HG02870 (cell line): ENCODE measurements around the gene CAMTA1.

Source experiments
- ATAC-seq: cut with Tn5 transposase; IDR thresholded peaks from one replicate; pipeline ENCODE4 v1.9.1; 2021; ENCODE audit warnings: mild to moderate bottlenecking, moderate library complexity; ENCODE audit not compliant: unreplicated experiment

Gene CAMTA1

DNA sequence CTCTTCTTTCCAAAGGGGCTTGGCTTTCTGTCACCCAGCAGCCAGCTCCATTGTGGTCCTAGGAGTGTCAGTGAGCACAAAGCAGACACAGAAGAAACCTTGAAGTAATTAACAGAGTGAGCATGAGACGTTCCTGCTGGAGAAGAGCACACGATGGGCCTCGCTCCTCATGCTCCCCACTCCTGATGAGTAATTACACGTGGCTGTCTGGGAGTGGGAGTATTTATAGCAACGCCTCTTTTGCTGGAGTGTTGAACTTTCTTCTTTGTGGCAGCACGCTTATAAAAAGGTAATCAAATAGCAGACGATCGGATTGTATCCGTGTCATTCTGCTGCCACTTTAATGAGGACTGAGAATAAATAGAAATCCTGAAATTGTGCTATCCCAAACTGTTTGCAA lies 185.8 kb downstream of the CAMTA1 start:
- no peak for ATAC-seq

DNA sequence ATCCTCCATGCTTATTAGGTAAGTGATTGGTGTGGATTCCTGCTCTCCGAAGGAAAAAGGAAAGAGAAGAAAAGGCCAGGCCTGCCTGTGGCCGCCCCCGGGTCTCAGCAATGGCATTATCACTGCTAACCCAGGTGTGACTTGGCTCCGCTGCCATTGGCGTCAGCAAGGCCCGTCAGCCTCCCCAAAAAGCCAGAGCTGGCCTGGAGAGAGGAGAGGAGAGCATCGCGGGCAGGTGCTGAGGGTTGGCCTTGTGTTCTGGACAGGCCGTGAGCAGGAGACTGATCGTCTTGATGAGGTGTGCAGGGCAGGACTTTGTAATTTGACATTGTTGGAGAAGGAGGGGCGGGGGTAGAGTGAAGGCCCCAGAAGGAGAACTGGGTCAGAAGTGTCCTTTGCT lies 186.4 kb downstream of the CAMTA1 start:
- ATAC-seq: no peak

DNA sequence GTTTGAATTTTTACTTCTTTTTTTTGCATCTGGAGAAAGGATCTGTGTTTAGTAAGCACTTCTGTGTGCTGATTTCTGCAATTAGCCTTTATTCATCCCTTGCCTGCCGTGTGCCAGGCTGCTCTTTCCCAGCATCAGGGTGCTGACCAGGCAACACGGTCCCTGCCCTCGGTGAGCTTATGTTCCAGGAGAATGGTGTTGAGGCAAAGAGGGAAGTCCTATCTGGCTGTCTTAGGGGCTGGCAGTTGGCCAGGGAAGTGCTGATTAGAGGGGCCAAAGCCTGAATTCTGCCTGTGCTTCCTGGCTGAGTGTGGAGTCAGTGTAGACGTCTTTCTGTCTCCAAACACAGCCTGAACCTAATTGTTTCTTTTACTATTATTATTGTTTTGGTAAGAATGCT lies 187.1 kb downstream of the CAMTA1 start:
- ATAC-seq: no peak

DNA sequence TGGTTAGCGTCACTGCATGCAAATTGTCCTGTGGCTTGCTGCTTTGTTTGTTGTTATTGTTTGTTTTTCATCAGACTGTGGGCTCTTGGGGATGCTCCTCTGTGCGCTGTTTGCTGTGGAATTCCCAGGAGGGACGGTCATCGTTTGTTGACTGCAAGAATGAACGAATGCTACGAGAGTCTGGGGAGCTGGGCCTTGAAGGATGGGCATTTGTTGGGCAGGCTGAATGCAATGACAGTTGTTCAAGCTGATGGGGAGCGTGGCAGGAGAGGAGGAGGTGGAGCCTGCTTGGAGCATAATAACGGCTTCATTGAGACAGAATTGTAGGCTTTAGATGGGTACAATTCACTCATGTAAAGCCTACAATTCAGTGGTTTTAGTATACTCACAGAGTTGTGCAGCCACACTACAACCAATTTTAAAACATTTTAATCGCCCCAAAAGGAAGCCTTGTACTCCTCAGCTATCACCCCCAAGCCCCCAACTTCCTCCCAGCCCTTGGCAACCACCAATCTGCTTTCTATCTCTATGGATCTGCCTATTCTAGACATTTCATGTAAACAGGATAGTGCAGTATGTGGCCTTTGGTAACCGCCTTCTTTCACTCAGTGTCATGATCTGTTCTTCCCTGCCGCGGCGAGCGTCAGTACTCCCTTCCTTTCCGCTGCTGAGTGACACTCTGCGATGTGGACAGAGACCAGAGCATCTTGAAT lies 190.2 kb downstream of the CAMTA1 start:
- no peak for ATAC-seq

DNA sequence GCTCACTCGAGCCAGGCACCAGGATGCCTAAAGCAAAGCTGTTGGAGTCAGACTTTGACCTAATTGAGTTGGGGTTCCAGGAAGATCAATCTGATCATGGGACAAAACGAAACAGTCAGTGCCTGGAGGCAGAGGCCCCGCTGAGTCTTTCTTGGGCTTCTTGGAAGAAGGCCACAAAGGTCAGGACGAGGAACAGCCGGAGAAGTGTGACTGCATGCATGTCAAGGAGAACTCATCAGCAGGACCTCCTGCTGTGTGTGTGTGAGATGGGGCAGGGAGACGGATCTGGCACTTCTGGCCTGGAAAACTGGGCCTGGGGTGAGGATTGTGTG lies 190.8 kb downstream of the CAMTA1 start:
- no peak for ATAC-seq

DNA sequence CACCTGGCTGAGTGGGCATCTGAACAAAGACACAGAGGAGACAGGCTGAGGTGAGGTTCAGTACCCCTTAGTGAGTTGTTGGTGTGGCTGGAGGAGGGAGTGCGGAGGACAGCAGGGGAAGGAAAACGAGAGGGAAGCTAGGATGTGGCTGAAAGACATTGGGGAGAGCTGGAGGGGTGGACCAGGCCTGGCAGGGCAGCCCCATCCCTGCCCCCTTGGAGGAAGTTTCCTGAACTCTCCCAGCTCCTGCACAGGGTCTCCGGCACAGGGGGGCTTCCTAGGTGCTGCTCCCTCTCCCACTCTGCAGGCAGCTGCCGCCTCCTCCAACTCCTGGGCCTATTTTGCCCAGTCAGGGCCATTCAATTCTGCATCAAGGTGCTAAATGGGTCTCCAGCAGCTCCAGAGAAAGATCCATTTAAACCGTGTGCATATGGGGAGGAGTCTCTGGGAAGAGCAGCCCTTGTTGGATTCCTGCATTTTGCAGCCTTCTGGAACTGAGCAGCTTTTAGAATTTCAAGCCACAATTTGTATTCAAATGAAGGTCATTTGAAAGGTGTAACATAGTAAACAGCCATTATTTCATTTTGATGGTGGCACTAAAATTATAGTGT lies 193.9 kb downstream of the CAMTA1 start:
- ATAC-seq: no peak

DNA sequence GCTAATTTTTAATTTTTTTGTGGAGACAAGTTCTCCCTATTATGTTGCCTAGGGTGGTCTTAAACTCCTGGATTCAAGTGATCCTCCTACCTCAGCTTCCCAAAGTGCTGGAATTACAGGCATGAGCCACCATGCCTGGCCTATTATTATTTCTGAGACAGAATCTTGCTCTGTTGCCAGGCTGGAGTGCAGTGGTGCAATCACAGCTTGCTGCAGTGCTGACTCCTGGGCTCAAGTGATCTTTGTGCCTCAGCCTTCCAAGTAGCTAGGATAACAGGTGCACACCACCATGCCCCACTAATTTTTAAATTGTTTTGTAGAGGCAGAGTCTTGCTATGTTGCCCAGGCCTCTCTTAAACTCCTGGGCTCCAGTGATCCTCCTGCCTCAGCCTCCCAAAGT lies 196.3 kb downstream of the CAMTA1 start:
- ATAC-seq: no peak

DNA sequence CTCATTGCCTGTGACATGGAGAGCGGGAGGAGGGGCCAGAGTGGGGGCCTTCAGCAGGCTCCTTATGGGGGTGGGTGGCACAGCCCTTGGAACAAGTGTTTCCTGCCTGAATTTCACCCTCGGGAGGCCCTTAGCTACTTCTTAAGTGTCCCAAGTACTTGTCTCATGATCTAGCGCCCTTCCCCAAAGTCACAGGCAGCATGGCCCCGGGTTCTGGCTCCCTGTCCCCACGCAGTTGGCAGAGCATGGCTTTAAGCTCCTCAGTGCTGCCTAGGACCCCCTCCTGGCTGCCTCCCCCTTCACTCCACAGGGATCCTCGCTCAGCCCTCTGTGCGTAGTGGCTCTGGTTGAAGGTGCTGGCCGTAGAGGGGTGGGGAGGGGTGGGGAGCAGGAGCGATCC lies 197.2 kb downstream of the CAMTA1 start:
- no peak for ATAC-seq

DNA sequence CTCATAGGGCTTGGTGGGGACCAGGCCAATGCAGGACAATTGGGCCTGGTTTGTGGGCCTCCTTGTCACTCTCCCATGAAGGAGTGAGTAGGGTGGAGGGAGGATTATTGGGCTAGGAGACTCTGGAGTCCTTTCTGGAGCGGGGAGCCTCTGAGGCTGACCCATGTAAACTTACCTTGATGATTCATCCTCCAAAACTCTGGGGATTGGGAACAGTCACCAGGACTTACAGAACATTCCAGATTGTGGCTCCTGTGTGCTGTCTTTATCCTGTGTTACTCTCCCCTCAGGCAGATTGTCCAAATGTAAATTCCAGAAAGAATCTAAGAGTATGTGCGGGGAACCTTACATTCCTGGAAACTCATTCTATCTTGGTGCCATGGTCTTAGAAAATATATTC lies 197.6 kb downstream of the CAMTA1 start:
- ATAC-seq: no peak

DNA sequence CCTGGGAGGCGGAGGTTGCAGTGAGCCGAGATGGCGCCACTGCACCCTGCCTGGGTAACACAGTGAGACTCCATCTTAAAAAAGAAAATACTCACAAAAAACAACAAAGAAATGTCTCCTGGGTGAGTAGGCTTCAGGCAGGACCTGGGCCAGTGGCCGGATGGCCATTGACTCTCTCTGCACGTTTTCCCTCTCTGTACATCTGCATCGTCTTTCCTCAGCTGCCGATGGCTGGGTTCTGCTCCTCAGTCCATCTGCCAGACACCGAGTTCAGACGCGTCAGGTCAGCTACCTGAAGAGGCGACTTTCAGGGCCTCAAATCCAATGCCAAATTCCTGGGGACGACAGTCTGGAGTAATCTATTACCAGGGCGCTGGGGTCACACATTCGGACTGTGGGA lies 199.3 kb downstream of the CAMTA1 start:
- ATAC-seq: no peak

DNA sequence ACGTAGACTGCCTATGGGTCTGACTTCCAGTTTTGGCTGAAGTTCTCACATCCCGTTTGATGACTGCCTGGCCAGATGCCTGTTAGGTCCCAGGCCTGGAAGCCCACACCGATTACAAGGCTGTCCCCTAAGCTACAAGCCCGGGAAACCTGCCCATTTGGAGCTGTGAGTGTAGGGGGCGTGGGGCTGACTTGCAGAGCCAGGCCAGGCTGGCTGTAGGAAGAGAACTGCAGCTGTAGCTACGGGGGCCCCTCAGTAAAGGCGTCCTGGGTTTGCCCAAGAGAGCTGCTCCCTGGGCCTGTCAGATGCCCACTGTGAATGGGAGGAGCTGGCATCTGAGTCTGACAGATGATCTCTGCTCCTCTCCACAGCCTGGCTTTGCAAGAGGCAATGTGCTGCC lies 199.7 kb downstream of the CAMTA1 start:
- no peak for ATAC-seq

DNA sequence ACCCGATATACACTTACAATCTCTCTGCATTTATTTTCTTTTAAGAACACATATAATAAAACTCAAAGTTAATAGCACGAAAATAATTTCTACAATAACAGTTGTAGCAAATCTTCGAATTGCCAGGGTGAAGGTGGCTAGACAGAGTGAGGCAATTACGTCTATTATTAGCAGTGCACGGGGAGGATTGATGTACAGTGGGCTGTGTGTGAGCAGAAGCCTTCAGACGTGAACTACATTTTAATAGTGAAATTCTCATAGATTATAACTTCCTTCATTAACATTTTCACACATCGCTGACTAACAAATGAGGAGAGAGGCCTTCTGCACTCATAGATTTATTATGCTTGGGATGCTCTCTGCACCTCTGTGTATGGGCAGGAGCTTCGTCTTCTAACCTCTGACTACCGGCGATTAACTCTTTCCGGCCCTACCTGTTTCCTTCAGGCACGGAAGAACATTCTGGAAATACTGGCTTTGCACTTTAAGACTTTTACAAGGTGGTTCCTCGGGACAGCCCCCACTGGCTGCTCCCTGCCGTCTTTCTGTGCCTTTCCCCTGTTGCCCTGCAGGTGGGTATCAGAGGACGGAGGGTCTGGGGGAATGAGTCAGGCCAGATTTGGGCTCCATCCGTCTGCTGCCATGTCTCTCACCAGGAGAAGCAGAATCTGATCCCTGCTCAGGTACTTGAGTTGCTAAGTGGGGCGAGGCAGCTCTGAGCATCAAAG lies 200.5 kb downstream of the CAMTA1 start:
- no peak for ATAC-seq

DNA sequence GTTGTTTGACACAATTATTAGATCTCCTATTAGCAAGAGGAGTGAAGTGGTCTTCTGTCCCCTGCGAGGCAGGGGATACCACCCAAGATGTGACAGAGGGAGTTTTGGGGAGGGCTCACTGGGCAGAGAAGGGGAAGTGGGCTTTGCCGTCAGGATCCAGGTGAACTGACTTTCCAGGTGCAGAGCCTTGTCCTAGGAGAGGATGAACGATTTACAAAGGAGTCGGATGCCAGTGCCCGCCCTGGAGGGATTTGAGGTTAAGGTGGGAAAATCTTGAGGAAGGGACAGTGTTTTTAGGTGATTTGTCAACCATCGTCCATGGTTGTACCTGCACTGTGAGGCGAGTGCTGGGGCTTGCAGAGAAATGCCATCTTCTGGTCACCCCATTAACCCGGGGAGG lies 201.0 kb downstream of the CAMTA1 start:
- no peak for ATAC-seq

DNA sequence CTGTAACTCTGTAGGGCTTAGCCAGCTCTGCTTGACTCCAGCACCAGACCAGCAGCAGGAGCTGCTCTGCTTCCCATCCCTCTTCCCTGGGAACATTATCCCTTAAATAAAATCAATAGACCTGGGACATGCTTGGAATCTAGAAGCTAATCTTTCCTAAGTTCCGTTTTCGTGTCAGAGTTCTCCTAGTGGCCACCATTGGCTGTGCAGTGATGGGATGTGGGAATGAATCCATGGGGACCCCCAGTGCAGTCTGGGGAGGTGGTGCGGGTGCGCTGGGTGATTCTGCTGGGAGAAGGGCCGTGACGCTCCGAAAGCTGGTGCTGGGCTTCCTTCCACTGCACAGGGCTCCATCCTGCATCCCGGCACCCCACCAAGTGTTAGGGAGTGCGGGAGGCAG lies 202.7 kb downstream of the CAMTA1 start:
- ATAC-seq: no peak

DNA sequence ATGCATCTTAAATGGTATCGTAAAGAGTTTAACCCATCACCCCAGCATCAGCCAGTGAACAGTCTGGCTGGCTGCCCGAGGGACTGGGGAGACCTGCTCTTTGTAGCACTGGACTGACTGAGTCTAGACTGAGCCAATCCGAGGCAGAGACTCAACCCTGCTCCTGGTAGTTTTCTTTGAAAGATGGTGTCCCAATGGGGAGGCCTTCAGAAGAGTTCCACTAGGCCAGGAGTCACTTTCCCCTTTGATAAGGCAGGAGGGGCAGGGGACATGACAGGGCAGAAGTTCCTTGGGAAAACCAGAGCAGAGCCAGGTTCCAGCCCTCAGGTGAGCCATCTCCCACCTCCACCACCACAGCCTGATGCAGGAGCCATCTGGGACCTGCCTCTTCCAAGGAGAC lies 203.5 kb downstream of the CAMTA1 start:
- ATAC-seq: no peak

DNA sequence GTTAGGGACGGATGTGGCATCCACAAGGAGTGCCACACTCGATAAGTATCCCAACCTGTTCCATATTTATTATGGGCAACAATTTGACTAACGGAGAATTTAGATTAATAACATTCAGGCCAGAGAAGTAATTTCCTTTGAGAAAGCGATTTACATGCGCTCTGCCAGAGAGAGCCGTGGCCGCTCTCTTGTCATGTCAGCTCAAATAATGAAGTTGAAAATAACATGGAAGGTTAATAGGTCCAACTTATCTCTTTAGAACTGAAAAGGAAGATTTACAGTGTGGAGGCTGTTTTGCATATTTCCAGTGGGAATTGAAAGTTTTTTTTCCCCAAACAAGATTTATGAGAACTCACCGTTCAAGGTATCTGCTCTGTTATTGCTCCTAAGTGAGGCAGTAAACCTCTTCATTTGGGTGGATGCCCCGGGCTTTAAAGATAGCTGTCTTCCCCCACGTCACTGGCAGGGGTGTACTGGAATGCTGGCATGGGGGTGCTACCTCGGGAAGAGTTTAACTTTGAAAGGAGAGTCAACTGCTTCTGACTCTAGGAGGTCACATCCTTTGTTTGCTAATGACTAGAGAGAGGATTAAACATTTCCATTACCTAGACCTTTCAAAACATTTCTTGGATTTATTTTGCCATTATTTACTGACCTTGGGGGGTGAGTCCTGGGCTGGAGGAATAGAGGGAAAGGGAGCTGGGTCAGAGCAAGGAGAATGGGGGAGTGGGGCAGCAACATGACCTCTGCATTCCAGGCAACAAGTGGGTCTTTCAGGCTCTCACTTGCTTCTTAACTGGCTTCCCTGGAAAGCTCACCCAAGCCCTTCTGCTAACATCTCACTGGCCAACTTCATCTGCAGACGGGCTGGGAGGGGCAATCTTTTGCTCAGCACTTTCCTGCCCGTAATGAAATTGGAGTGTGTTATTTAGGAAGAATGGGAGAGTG lies 204.2 kb downstream of the CAMTA1 start:
- ATAC-seq: no peak

DNA sequence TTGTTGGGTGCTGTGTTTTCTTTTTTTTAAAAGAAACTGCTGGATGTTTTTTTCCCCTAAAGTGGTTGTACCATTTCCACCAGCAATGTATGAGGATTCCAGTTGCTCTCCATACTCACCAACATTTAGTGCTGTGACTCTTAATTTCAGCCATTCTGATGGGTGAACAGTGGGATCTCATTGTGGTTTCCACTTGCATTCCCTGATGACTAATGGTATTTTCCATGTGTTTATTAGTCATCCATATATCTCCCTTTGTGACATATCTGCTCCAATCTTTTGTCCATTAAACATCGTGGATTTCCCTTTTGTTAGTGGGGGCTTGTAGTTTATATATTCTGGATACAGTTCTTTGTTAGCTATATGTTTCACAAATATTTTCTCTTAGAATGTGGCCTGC lies 206.0 kb downstream of the CAMTA1 start:
- no peak for ATAC-seq

DNA sequence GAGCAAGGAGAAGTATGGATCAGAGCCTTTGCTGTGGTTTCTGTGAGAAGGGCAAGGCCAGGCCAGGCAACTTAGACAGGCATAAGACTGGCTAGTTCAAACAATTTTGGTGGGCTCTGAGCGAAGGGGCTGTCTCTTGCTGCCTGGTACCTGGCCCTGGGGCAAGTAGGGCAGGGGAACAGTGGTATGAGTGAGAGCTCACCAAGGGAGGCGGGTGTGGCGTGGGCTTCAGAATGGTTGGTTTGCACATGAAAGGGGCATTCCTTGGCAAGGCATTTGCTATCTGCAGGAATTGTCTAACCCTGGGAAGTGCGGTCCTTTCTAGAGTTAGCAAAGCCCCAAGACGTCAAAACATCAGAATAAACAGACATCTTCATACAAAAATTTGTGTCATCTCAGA lies 210.5 kb downstream of the CAMTA1 start:
- no peak for ATAC-seq

DNA sequence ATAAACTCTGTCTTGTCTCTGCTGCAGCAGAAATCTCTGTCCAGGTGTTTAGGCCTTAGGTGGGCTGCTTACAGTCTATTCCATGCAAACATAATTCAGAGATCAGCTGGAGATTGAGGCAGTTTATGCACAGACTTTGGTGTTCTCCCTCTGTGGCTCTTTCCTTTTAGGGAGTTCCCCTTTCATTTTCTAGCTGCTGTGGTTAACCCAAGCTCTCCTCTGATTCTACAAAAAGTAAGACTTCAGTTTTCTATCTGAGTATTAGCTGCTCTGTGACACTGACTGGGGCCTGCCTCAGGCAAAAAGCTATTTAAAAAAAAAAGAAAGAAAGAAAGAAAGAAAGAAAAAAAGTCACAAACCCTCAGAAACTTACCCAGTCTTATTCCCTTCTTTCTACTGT lies 211.1 kb downstream of the CAMTA1 start:
- no peak for ATAC-seq

DNA sequence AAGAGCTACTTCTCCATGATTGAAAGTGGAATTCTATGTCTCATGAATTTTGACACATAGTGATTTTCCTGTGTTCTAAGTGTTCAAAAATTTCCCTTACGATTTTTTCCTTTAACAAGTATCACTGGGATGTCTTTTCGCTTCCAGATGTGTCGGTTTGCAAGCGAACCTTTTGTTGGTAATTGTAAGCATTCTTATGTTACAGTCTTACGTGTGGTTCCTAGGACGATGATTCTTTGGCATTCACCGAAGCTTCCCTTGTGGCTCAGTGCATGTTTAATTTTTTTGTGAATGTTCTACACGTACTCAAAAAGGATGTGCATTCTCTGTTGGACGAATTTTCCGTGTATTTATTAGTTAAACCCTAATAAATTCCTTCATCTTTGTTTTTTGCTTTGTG lies 211.6 kb downstream of the CAMTA1 start:
- no peak for ATAC-seq

DNA sequence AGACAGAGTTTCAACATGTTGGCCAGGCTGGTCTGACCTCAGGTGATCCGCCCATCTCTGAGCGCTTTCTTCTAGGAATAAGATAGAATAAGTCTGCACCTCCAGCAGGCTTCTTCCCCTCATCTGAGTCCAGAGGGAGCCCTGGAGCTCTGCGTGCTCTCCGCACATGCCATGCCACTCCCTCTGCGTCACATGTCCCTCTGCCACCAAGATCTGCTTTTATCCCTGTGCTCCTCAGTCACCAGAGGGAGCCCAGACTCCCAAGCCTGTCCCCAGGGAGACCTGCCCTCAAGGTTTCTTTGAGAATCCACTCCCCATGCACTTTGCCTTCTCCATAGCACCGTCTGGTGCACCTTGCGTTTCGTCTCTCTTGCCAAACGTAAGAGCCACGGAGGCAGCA lies 213.0 kb downstream of the CAMTA1 start:
- no peak for ATAC-seq
